GM23338 (cell line): ENCODE results near the gene CTNND2. TPM values are rescaled to one million over a fixed set of nuclear protein-coding genes. Genes with fewer than 3 reads are reported as not detected.

Experiments
- ATAC-seq: fragments of 200-7000 bp; cut with Tn5 transposase; 3 replicates; pipeline ENCODE4 v1.9.1; 2020
- DNase-seq: peaks from one replicate; pipeline ENCODE4 v3.0.0-alpha.2; 2015; ENCODE audit warnings: low spot score
- H2AFZ ChIP-seq: fragments of 200-600 bp; sonication (generic); 2 replicates; pipeline ENCODE4 v1.8.0; 2016; ENCODE audit warnings: antibody characterized with exemption, mild to moderate bottlenecking, moderate library complexity
- H3F3A ChIP-seq: fragments of 200-600 bp; sonication (generic); replicated peaks from 2 replicates; pipeline ENCODE4 v1.8.0; 2017; ENCODE audit warnings: antibody characterized with exemption, mixed run types, low read depth
- H3K27ac ChIP-seq: fragments of 200-600 bp; sonication (generic); 2 replicates; pipeline ENCODE4 v1.6.1; 2016; ENCODE audit warnings: low read depth
- H3K27me3 ChIP-seq: fragments of 200-600 bp; sonication (generic); 2 replicates; pipeline ENCODE4 v1.8.0; 2016; ENCODE audit warnings: mild to moderate bottlenecking, mixed run types, moderate library complexity; ENCODE audit not compliant: insufficient read depth
- H3K36me3 ChIP-seq: fragments of 200-600 bp; sonication (generic); 2 replicates; pipeline ENCODE4 v1.8.0; 2016; ENCODE audit warnings: mild to moderate bottlenecking; ENCODE audit not compliant: insufficient read depth
- H3K4me1 ChIP-seq: fragments of 200-600 bp; sonication (generic); 2 replicates; pipeline ENCODE4 v1.8.0; 2016; ENCODE audit warnings: mild to moderate bottlenecking, moderate library complexity; ENCODE audit not compliant: insufficient read depth
- H3K4me2 ChIP-seq: fragments of 200-600 bp; sonication (generic); 2 replicates; pipeline ENCODE4 v1.7.1; 2017; ENCODE audit warnings: mixed run types
- H3K4me3 ChIP-seq: fragments of 200-600 bp; sonication (generic); 2 replicates; pipeline ENCODE4 v1.6.1; 2016; ENCODE audit warnings: mixed run types
- H3K79me2 ChIP-seq: fragments of 200-600 bp; sonication (generic); replicated peaks from 2 replicates; pipeline ENCODE4 v1.8.0; 2017; ENCODE audit warnings: mild to moderate bottlenecking; ENCODE audit not compliant: insufficient read depth
- H3K9me2 ChIP-seq: fragments of 200-600 bp; sonication (generic); 2 replicates; pipeline ENCODE4 v1.8.0; 2017; ENCODE audit not compliant: insufficient read depth
- H4K20me1 ChIP-seq: fragments of 200-600 bp; sonication (generic); replicated peaks from 2 replicates; pipeline ENCODE4 v1.8.0; 2017; ENCODE audit warnings: mild to moderate bottlenecking; ENCODE audit not compliant: insufficient read depth
- H3K27ac Mint-ChIP-seq: 2 replicates; pipeline ENCODE4 v1.8.0; 2020; ENCODE audit warnings: inconsistent platforms, mild to moderate bottlenecking, moderate library complexity, mixed read lengths
- H3K27me3 Mint-ChIP-seq: 3 replicates; pipeline ENCODE4 v1.8.0; 2022; ENCODE audit warnings: low read depth, mild to moderate bottlenecking, moderate library complexity, mixed read lengths, inconsistent platforms; ENCODE audit not compliant: insufficient read depth, poor library complexity
- H3K36me3 Mint-ChIP-seq: 3 replicates; pipeline ENCODE4 v1.8.0; 2021; ENCODE audit warnings: low read depth, mild to moderate bottlenecking, inconsistent platforms, moderate library complexity, mixed read lengths
- H3K4me1 Mint-ChIP-seq: 3 replicates; pipeline ENCODE4 v1.8.0; 2020; ENCODE audit warnings: mild to moderate bottlenecking, inconsistent platforms, mixed read lengths
- H3K4me3 Mint-ChIP-seq: 3 replicates; pipeline ENCODE4 v1.8.0; 2021; ENCODE audit warnings: moderate library complexity, mild to moderate bottlenecking, inconsistent platforms, mixed read lengths
- H3K9me3 Mint-ChIP-seq: 3 replicates; pipeline ENCODE4 v1.8.0; 2020; ENCODE audit warnings: moderate library complexity, mild to moderate bottlenecking, inconsistent platforms, mixed read lengths
- CTCF ChIP-seq, 2 experiments: fragments of 200-600 bp in 1 of 2; sonication (generic) in 1 of 2; conservative IDR thresholded peaks; 2 replicates each; pipeline versions ENCODE4 v1.5.1 to v1.6.1; 2016 to 2017; ENCODE audit warnings: antibody characterized with exemption in 2 of 2, low read depth in 2 of 2, mild to moderate bottlenecking in 2 of 2, moderate library complexity in 1 of 2
- EZH2 ChIP-seq: fragments of 200-600 bp; sonication (generic); IDR thresholded peaks from one replicate; pipeline ENCODE4 v1.8.0; 2017; ENCODE audit warnings: antibody characterized with exemption, mild to moderate bottlenecking, low read depth; ENCODE audit not compliant: unreplicated experiment
- EZH2phosphoT487 ChIP-seq: fragments of 200-600 bp; sonication (generic); IDR thresholded peaks from one replicate; pipeline ENCODE4 v1.8.1; 2018; ENCODE audit warnings: antibody characterized with exemption; ENCODE audit not compliant: unreplicated experiment
- NANOG ChIP-seq: IDR thresholded peaks from 2 replicates; pipeline ENCODE4 v1.6.1; 2016; ENCODE audit warnings: antibody characterized with exemption, borderline replicate concordance
- POLR2AphosphoS5 ChIP-seq: IDR thresholded peaks from 2 replicates; pipeline ENCODE4 v1.6.1; 2016; ENCODE audit warnings: antibody characterized with exemption, low read depth
- STAT1 ChIP-seq: IDR thresholded peaks from one replicate; pipeline ENCODE4 v1.6.1; 2016; ENCODE audit warnings: antibody characterized with exemption; ENCODE audit not compliant: unreplicated experiment
- ZNF114 ChIP-seq: fragments of 250-450 bp; sonication (Bioruptor Pico); IDR thresholded peaks from 2 replicates; pipeline ENCODE4 v1.5.0; 2020; ENCODE audit warnings: mild to moderate bottlenecking, moderate library complexity
- polyA plus RNA-seq: library from polyadenylated mRNA; unstranded; fragments of >200 nt; fragmentation: Nextera tagmentation; extraction: Ambion mirVana; gene quantifications from 2 replicates; pipeline ENCODE4 v1.2.1, GENCODE V29; 2016
- total RNA-seq: library from RNA; depleted of rRNA; stranded (reverse); fragments of >200 nt; shearing (Covaris generic); gene quantifications from 2 replicates; pipeline ENCODE4 v1.2.3, GENCODE V29; 2014
- TF ChIP-seq, protein P1 (sequence below): IDR thresholded peaks from one replicate; pipeline ENCODE4 v1.6.1; 2018; ENCODE audit warnings: antibody characterized with exemption; ENCODE audit not compliant: unreplicated experiment
- TF ChIP-seq, protein P2 (sequence below): IDR thresholded peaks from 2 replicates; pipeline ENCODE4 v1.6.1; 2016; ENCODE audit warnings: antibody characterized with exemption
- TF ChIP-seq, protein P3 (sequence below): fragments of 250-450 bp; sonication (Bioruptor Pico); IDR thresholded peaks from 2 replicates; pipeline ENCODE4 v1.5.0; 2020; ENCODE audit warnings: mild to moderate bottlenecking, moderate library complexity

CTNND2 gene
- total and polyA plus RNA-seq, 2 experiments from 2014 or later, result 5.1 to 7.0 TPM

DNA sequence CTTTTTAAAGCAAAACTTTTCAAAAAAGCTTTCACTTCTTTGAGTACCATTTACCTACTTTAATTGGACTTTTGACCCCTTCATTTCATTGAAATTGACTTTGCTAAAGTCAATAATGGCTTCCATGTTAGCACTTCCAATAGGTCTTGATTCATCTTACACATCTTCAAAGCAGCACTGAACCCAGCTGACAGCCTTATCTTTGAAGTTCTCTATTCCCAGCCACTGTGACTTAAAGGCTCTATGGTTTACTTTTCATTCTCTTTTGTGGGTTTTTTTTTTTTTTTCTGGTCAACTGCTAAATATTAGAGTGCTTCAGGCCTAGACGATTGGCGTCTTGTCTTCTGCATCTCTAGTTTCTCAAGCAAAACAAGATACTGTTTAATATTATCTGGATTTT, 385.0 kb downstream of the CTNND2 start (continued):
- TF ChIP-seq NANOG, result no peak
- TF ChIP-seq, protein P1, sequence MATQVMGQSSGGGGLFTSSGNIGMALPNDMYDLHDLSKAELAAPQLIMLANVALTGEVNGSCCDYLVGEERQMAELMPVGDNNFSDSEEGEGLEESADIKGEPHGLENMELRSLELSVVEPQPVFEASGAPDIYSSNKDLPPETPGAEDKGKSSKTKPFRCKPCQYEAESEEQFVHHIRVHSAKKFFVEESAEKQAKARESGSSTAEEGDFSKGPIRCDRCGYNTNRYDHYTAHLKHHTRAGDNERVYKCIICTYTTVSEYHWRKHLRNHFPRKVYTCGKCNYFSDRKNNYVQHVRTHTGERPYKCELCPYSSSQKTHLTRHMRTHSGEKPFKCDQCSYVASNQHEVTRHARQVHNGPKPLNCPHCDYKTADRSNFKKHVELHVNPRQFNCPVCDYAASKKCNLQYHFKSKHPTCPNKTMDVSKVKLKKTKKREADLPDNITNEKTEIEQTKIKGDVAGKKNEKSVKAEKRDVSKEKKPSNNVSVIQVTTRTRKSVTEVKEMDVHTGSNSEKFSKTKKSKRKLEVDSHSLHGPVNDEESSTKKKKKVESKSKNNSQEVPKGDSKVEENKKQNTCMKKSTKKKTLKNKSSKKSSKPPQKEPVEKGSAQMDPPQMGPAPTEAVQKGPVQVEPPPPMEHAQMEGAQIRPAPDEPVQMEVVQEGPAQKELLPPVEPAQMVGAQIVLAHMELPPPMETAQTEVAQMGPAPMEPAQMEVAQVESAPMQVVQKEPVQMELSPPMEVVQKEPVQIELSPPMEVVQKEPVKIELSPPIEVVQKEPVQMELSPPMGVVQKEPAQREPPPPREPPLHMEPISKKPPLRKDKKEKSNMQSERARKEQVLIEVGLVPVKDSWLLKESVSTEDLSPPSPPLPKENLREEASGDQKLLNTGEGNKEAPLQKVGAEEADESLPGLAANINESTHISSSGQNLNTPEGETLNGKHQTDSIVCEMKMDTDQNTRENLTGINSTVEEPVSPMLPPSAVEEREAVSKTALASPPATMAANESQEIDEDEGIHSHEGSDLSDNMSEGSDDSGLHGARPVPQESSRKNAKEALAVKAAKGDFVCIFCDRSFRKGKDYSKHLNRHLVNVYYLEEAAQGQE, result no peak
- TF ChIP-seq, protein P2, sequence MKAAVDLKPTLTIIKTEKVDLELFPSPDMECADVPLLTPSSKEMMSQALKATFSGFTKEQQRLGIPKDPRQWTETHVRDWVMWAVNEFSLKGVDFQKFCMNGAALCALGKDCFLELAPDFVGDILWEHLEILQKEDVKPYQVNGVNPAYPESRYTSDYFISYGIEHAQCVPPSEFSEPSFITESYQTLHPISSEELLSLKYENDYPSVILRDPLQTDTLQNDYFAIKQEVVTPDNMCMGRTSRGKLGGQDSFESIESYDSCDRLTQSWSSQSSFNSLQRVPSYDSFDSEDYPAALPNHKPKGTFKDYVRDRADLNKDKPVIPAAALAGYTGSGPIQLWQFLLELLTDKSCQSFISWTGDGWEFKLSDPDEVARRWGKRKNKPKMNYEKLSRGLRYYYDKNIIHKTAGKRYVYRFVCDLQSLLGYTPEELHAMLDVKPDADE, result no peak
- TF ChIP-seq EZH2phosphoT487, result no peak
- TF ChIP-seq EZH2, result no peak
- TF ChIP-seq CTCF (conservative IDR thresholded peaks at IDR 0.05; ENCODE audit: low read depth in 2 of 2), result no peak
- TF ChIP-seq POLR2AphosphoS5, result no peak
- no peak for TF ChIP-seq STAT1

DNA sequence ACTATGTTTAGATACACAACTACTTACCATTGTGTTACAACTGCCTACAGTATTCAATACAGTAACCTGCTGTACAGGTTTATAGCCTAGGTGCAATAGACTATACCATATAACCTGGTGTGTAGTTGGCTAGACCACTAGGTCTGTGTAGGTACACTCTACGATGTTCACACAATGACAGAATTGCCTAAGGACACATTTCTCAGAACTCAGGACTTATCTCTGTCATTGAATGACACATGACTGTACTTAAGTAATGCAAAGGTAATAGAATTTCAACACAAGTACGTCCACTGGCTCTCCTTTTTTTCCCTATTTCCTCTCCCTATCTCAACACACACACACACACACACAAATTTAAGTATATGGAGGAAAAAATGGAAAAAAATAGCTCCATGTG, 385.6 kb downstream of the CTNND2 start:
- Histone ChIP-seq H3K4me1 (peaks cover 6% of the 10 kb centered on the region; the same call in 1 of the 2 replicates), H3K4me3 (no peak overlapping the region), H3F3A (no peaks in the 10 kb centered on the region), H3K27me3 (no peaks in the 10 kb centered on the region), H2AFZ (no peak overlapping the region), H3K27ac (no peak overlapping the region), H3K79me2 (no peaks in the 10 kb centered on the region), H3K36me3 (no peaks in the 10 kb centered on the region), H3K4me2 (no peak overlapping the region), H3K9me2 (no peaks in the 10 kb centered on the region), H4K20me1 (no peaks in the 10 kb centered on the region)
- Mint-ChIP-seq H3K27me3 (no peaks in the 10 kb centered on the region), H3K9me3 (no peaks in the 10 kb centered on the region), H3K4me1 (peaks cover 12% of the 10 kb centered on the region; the same call in 2 of the 3 replicates), H3K4me3 (no peak overlapping the region), H3K27ac (no peak overlapping the region), H3K36me3 (no peaks in the 10 kb centered on the region)
- DNase-seq (no peak), ATAC-seq (no peak)
- TF ChIP-seq EZH2phosphoT487 (no peak), ZNF114 (no peak)
- TF ChIP-seq, protein P3, sequence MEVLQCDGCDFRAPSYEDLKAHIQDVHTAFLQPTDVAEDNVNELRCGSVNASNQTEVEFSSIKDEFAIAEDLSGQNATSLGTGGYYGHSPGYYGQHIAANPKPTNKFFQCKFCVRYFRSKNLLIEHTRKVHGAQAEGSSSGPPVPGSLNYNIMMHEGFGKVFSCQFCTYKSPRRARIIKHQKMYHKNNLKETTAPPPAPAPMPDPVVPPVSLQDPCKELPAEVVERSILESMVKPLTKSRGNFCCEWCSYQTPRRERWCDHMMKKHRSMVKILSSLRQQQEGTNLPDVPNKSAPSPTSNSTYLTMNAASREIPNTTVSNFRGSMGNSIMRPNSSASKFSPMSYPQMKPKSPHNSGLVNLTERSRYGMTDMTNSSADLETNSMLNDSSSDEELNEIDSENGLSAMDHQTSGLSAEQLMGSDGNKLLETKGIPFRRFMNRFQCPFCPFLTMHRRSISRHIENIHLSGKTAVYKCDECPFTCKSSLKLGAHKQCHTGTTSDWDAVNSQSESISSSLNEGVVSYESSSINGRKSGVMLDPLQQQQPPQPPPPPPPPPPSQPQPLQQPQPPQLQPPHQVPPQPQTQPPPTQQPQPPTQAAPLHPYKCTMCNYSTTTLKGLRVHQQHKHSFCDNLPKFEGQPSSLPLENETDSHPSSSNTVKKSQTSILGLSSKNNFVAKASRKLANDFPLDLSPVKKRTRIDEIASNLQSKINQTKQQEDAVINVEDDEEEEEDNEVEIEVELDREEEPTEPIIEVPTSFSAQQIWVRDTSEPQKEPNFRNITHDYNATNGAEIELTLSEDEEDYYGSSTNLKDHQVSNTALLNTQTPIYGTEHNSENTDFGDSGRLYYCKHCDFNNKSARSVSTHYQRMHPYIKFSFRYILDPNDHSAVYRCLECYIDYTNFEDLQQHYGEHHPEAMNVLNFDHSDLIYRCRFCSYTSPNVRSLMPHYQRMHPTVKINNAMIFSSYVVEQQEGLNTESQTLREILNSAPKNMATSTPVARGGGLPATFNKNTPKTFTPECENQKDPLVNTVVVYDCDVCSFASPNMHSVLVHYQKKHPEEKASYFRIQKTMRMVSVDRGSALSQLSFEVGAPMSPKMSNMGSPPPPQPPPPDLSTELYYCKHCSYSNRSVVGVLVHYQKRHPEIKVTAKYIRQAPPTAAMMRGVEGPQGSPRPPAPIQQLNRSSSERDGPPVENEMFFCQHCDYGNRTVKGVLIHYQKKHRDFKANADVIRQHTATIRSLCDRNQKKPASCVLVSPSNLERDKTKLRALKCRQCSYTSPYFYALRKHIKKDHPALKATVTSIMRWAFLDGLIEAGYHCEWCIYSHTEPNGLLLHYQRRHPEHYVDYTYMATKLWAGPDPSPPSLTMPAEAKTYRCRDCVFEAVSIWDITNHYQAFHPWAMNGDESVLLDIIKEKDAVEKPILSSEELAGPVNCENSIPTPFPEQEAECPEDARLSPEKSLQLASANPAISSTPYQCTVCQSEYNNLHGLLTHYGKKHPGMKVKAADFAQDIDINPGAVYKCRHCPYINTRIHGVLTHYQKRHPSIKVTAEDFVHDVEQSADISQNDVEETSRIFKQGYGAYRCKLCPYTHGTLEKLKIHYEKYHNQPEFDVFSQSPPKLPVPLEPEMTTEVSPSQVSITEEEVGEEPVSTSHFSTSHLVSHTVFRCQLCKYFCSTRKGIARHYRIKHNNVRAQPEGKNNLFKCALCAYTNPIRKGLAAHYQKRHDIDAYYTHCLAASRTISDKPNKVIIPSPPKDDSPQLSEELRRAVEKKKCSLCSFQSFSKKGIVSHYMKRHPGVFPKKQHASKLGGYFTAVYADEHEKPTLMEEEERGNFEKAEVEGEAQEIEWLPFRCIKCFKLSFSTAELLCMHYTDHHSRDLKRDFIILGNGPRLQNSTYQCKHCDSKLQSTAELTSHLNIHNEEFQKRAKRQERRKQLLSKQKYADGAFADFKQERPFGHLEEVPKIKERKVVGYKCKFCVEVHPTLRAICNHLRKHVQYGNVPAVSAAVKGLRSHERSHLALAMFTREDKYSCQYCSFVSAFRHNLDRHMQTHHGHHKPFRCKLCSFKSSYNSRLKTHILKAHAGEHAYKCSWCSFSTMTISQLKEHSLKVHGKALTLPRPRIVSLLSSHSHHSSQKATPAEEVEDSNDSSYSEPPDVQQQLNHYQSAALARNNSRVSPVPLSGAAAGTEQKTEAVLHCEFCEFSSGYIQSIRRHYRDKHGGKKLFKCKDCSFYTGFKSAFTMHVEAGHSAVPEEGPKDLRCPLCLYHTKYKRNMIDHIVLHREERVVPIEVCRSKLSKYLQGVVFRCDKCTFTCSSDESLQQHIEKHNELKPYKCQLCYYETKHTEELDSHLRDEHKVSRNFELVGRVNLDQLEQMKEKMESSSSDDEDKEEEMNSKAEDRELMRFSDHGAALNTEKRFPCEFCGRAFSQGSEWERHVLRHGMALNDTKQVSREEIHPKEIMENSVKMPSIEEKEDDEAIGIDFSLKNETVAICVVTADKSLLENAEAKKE (CRISPR knock-in tag), result no peak
